Panc1 (cell line): ENCODE measurements around the gene FKBP3. TPM values are rescaled to one million over a fixed set of nuclear protein-coding genes. Genes with fewer than 3 reads are reported as not detected.

ENCODE experiments used
- ATAC-seq: fragments of 200-7000 bp; cut with Tn5 transposase; 2 replicates; pipeline ENCODE4 v1.9.1; 2020; ENCODE audit warnings: mild to moderate bottlenecking, moderate library complexity
- BruUV-seq: library from RNA; stranded (reverse); fragments of 400-500 nt; replicated peaks from 2 replicates; lab custom pipeline; 2021; lab: Mats Ljungman, UMichigan
- CTCF ChIA-PET: fragments of 300-600 bp; sonication (Branson Sonifier 250); formaldehyde crosslinking; loops from one replicate; lab custom pipeline; 2022; ENCODE audit warnings: antibody characterized with exemption; lab: Charles Lee
- POLR2A ChIA-PET: fragments of 300-600 bp; sonication (Branson Sonifier 250); formaldehyde crosslinking; loops from one replicate; lab custom pipeline; 2022; ENCODE audit warnings: antibody characterized with exemption; lab: Charles Lee
- DNase-seq: peaks from one replicate; pipeline ENCODE4 v3.0.0-alpha.2; 2010; ENCODE audit warnings: low read depth, low spot score
- H3K27ac ChIP-seq: 2 replicates; pipeline ENCODE4 v1.5.1; 2011; ENCODE audit warnings: mild to moderate bottlenecking, low read length, inconsistent platforms
- H3K27me3 ChIP-seq: fragments of 200-500 bp; sonication (Bioruptor generic); 2 replicates; pipeline ENCODE4 v1.6.0; 2014; ENCODE audit warnings: low read length, inconsistent platforms; ENCODE audit not compliant: control insufficient read depth, insufficient read depth
- H3K36me3 ChIP-seq: fragments of 200-500 bp; sonication (Bioruptor generic); 2 replicates; pipeline ENCODE4 v1.5.1; 2014; ENCODE audit warnings: inconsistent platforms, mild to moderate bottlenecking, low read length, moderate library complexity; ENCODE audit not compliant: control insufficient read depth, insufficient read depth
- H3K4me1 ChIP-seq: 2 replicates; pipeline ENCODE4 v1.5.1; 2011; ENCODE audit warnings: inconsistent platforms, mild to moderate bottlenecking, low read length, moderate library complexity; ENCODE audit not compliant: control insufficient read depth, insufficient read depth
- H3K4me3 ChIP-seq, 2 experiments: 2 replicates each; pipeline ENCODE4 v1.5.1; 2011 to 2012; ENCODE audit warnings: low read depth in 2 of 2, low read length in 2 of 2, mild to moderate bottlenecking in 2 of 2, inconsistent platforms in 1 of 2, moderate library complexity in 1 of 2
- H3K9me3 ChIP-seq: fragments of 200-500 bp; sonication (Bioruptor generic); 2 replicates; pipeline ENCODE4 v1.5.1; 2014; ENCODE audit warnings: low read depth, mild to moderate bottlenecking, inconsistent platforms, low read length, moderate library complexity; ENCODE audit not compliant: control insufficient read depth, insufficient read depth
- POLR2AphosphoS5 ChIP-seq: IDR thresholded peaks from 2 replicates; pipeline ENCODE4 v1.6.1; 2012; ENCODE audit warnings: mild to moderate bottlenecking, low read depth, low read length, moderate library complexity
- SIN3A ChIP-seq: IDR thresholded peaks from 2 replicates; pipeline ENCODE4 v1.6.1; 2012; ENCODE audit warnings: low read depth, mild to moderate bottlenecking, low read length, moderate library complexity, borderline replicate concordance; ENCODE audit not compliant: insufficient read depth
- TCF7L2 ChIP-seq: IDR thresholded peaks from 2 replicates; pipeline ENCODE4 v1.6.1; 2011; ENCODE audit warnings: mild to moderate bottlenecking, low read depth, low read length, inconsistent platforms
- in situ Hi-C: cut with HindIII; loops from 2 replicates; pipeline ENCODE4 v1.10.0; 2016; ENCODE audit warnings: low sequenced_read_pairs, low pct_unique_long_range_greater_than_20kb
- intact Hi-C: fragments of 100-400 bp; cut with micrococcal nuclease; formaldehyde crosslinking; loops from one replicate; pipeline ENCODE4 v1.10.0; 2022; ENCODE audit not compliant: unreplicated experiment
- total RNA-seq: library from RNA; stranded (reverse); gene quantifications from one replicate; pipeline ENCODE4 v1.2.1, GENCODE V29; 2021; ENCODE audit not compliant: unreplicated experiment
- TF ChIP-seq, protein P1 (sequence below): fragments of 450-650 bp; IDR thresholded peaks from 2 replicates; pipeline ENCODE4 v1.5.1; 2017; ENCODE audit warnings: mild to moderate bottlenecking
- TF ChIP-seq, protein P2 (sequence below), 2 experiments: IDR thresholded peaks; 2 replicates each; pipeline ENCODE4 v1.6.1; 2011 to 2012; ENCODE audit warnings: low read depth in 2 of 2, control low read depth in 1 of 2, low read length in 1 of 2, mild to moderate bottlenecking in 1 of 2, moderate library complexity in 1 of 2; ENCODE audit not compliant: insufficient read depth in 1 of 2

The FKBP3 gene
- total RNA-seq, 1 experiment from 2014 or later, result 47.4 TPM

DNA sequence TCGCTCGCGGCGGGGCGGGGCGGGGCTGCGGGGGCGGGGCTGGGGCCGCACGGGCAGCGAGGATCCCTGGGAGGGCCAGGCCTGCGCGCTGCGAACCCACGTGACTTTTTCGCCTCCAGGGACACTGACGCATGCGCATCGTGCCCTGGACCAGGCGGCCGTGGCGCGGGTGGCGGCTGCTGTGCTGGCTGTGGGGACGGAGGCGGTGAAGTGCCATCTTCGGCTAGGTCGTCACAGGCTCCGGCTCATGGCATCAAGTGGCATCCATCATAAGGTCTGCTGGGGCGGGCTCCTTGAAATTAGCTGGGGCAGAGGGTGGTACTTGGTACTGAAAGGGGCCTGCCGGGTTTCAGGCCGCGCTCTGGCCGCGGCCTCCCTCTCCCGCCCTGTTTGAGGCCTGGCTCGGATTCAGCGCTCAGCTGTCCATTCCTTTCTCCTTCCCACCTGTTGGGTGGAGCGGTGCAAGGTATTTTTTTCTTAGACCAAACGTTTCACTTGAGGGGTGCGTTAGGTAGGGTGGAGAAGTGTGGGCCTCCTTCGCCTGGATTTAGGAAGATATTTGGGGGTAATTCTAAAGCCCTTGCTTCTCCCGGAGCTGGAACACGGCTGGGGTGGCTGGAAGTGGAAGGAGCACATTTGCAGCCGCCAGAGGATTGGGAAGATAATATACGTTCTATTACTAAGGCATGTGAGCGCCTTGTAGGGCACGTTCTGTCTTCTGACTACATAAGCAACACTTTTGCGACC lies 50.1 kb downstream of the FKBP3 start, which contains the start of gene PRPF39:
Gene PRPF39 (plus strand): TSS at position 141 of the 747 bp plus-strand sequence. CDS start 11,124 bp downstream, outside the sequence.
- peaks cover 8% of the 10 kb centered on the region for H3K4me1 ChIP-seq
- H3K36me3 ChIP-seq, result peaks cover 8% of the 10 kb centered on the region
- no peaks in the 10 kb centered on the region for H3K9me3 ChIP-seq
- TF ChIP-seq POLR2AphosphoS5 (peak; percentile 84), SIN3A (peak; percentile 58; the same call in 1 of the 2 replicates), TCF7L2 (no peak)
- TF ChIP-seq, protein P1, sequence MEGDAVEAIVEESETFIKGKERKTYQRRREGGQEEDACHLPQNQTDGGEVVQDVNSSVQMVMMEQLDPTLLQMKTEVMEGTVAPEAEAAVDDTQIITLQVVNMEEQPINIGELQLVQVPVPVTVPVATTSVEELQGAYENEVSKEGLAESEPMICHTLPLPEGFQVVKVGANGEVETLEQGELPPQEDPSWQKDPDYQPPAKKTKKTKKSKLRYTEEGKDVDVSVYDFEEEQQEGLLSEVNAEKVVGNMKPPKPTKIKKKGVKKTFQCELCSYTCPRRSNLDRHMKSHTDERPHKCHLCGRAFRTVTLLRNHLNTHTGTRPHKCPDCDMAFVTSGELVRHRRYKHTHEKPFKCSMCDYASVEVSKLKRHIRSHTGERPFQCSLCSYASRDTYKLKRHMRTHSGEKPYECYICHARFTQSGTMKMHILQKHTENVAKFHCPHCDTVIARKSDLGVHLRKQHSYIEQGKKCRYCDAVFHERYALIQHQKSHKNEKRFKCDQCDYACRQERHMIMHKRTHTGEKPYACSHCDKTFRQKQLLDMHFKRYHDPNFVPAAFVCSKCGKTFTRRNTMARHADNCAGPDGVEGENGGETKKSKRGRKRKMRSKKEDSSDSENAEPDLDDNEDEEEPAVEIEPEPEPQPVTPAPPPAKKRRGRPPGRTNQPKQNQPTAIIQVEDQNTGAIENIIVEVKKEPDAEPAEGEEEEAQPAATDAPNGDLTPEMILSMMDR, result no peak
- TF ChIP-seq, protein P2, sequence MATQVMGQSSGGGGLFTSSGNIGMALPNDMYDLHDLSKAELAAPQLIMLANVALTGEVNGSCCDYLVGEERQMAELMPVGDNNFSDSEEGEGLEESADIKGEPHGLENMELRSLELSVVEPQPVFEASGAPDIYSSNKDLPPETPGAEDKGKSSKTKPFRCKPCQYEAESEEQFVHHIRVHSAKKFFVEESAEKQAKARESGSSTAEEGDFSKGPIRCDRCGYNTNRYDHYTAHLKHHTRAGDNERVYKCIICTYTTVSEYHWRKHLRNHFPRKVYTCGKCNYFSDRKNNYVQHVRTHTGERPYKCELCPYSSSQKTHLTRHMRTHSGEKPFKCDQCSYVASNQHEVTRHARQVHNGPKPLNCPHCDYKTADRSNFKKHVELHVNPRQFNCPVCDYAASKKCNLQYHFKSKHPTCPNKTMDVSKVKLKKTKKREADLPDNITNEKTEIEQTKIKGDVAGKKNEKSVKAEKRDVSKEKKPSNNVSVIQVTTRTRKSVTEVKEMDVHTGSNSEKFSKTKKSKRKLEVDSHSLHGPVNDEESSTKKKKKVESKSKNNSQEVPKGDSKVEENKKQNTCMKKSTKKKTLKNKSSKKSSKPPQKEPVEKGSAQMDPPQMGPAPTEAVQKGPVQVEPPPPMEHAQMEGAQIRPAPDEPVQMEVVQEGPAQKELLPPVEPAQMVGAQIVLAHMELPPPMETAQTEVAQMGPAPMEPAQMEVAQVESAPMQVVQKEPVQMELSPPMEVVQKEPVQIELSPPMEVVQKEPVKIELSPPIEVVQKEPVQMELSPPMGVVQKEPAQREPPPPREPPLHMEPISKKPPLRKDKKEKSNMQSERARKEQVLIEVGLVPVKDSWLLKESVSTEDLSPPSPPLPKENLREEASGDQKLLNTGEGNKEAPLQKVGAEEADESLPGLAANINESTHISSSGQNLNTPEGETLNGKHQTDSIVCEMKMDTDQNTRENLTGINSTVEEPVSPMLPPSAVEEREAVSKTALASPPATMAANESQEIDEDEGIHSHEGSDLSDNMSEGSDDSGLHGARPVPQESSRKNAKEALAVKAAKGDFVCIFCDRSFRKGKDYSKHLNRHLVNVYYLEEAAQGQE (IDR thresholded peaks at IDR 0.05; ENCODE audit: insufficient read depth in 1 of 2, low read depth in 2 of 2, low read length in 1 of 2), result no peak
- no TSS peak for BruUV-seq
- ATAC-seq (peak; percentile 98), DNase-seq (peak; percentile 35)
- ChIA-PET POLR2A (no interaction called here), CTCF (no interaction called here)
- in situ Hi-C loops, result no loop called here
- peak within 1 kb of the TSS; percentile 77 to 85 for H3K4me3 ChIP-seq
- peak within 1 kb of the TSS; percentile 94 for H3K27ac ChIP-seq
- intact Hi-C loops, result no loop called here
- H3K27me3 ChIP-seq, result no peaks in the 10 kb centered on the region

GRCh38 chr14:45083617-45083975 lies 50.7 kb downstream of the FKBP3 start:
- H3K4me3 ChIP-seq, result peak overlapping the region; percentile 70 to 85
- H3K36me3 ChIP-seq, result peaks cover 8% of the 10 kb centered on the region
- in situ Hi-C loops (no loop called here), intact Hi-C loops (no loop called here)
- ChIA-PET CTCF (no interaction called here), POLR2A (no interaction called here)
- no peak for DNase-seq
- TF ChIP-seq POLR2AphosphoS5 (no peak), TCF7L2 (no peak), SIN3A (no peak)
- TF ChIP-seq, protein P1, result no peak
- TF ChIP-seq, protein P2 (IDR thresholded peaks at IDR 0.05; ENCODE audit: insufficient read depth in 1 of 2, low read depth in 2 of 2, low read length in 1 of 2), result no peak
- peaks cover 8% of the 10 kb centered on the region for H3K4me1 ChIP-seq
- H3K9me3 ChIP-seq, result no peaks in the 10 kb centered on the region
- peak; percentile 9; the same call in 1 of the 2 replicates for ATAC-seq
- no TSS peak for BruUV-seq
- peak overlapping the region; percentile 94 for H3K27ac ChIP-seq
- no peaks in the 10 kb centered on the region for H3K27me3 ChIP-seq
